ENCODE measurements around the gene APOE.
"Not testable (repeated sequence)": the region's sequence is repeated elsewhere in the genome, so short reads cannot be mapped to it uniquely, and the experiment has no call there.

The APOE gene

DNA sequence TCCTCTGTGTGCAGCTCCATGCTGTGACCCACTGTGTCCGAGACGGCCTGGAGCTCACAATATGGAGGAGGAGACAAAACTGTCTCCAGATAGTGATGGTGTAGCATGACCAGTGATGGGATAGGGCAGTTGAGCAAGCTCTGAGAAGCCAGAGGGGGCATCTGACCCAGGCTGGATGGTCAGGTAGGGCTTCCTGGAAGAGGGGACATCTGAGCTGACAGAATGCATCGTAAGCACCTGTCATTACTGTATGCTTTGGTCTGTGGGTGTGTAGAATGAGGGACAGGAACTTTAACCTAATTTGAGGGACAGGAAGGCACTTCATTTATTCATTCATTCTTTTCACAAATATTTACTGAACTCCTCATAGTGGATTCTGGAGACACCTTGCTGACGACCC lies 21.0 kb upstream of the APOE start:
- no peak for DNase-seq (ENCODE audit: low spot score)

DNA sequence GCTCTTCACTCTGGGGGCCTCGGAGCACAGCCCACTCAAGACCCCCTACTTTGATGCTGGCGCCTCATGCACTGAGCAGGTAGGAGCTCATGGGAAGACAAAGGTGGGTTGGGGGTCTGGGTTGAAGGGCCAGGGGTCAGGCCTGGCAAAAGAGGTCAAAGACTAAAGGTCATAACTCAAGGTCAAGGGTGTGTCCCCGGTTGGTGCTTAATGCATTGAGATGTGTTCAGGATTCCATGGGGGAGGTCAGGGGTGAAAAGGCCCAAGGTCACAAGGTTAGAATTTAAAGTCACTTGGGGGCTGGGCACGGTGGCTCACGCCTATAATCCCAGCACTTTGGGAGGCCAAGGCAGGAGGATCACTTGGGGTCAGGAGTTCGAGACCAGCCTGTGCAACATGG lies 19.5 kb upstream of the APOE start:
- no peak for DNase-seq (ENCODE audit: low spot score)

DNA sequence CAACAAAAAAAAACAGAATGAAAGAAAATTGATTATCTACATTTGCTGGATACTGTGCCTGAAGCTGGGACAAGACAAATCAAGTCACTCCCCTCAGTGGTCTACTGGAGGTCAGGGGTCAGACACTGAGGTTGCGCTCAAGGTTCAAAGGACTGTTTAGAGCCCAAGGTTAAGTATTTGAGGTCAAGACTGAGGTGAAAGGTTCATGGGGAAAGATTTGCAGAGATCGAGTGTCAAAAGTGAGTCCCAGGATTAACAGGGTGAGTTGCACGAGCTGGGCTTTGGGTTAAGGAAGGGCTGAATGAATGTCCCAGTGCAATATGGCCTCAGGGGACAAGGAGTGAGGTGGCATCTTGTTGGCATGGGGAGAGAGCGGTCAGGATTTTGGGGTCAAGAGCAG lies 17.9 kb upstream of the APOE start:
- no peak for DNase-seq (ENCODE audit: low spot score)

DNA sequence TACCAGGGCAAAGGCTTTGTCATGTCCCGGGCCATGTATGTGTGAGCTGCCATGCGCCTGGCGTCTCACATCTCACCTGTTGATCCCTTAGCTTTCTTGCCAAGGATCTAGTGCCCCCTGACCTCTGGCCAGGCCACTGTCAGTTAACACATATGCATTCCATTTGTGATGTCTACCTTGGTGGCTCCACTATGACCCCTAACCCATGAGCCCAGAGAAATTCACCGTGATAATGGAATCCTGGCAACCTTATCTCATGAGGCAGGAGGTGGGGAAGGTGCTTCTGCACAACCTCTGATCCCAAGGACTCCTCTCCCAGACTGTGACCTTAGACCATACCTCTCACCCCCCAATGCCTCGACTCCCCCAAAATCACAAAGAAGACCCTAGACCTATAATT lies 17.3 kb upstream of the APOE start:
- DNase-seq (ENCODE audit: low spot score): not testable (repeated sequence)

DNA sequence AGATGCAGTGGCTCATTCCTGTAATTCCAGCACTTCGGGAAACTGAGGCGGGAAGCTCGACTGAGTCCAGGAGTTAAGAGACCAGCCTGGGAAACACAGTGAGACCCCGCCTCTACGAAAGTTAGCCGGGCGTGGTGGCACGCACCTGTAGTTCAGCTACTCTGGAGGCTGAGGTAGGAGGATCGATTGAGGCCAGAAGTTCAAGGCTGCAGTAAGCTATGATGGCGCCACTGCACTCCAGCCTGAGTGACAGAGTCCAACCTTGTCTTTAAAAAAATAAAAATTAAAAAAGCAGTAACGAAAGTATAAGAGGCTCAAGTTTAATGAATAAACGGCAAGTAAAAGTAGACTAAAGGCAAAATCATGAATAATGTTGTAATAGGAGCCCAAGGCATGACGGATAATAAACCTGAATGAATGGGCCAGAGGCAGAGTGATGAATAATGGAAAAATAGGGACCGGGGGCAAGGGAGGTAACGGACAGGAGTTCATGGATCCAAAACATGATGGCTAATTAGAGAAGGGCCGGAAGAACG lies 15.7 kb upstream of the APOE start:
- DNase-seq (ENCODE audit: low spot score): no peak

DNA sequence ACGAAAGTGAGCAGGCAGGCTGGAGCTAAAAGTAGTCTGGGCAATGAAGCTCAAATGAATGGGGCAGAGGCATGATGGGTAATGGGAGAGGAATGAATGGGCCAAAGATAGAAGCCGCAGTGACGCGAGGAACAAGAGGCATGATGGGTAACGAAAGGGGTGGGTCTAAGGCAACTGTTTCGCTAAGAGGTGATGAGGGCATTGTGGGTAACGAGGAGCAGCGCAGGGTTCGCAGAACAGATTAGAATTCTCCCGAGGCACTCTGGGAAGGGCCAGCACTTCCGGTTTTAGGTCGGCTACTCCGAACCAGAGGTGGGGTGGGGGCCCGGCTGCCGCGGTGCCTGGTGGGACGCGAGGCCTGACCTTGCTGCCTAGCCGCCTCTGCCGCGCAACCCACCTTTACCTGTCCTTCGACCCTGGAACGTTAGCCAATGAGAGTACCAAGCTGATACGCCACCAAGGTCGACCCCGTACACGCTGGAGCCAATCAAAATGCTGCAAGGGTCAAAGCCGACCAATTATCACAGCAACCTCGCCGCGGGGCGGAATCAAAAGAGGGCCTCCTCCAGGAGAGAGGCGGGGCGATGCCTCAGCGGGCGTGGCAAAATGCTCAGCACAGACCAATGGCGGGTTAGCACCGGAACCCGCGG lies 15.1 kb upstream of the APOE start:
- DNase-seq (ENCODE audit: low spot score): peak; percentile 100

DNA sequence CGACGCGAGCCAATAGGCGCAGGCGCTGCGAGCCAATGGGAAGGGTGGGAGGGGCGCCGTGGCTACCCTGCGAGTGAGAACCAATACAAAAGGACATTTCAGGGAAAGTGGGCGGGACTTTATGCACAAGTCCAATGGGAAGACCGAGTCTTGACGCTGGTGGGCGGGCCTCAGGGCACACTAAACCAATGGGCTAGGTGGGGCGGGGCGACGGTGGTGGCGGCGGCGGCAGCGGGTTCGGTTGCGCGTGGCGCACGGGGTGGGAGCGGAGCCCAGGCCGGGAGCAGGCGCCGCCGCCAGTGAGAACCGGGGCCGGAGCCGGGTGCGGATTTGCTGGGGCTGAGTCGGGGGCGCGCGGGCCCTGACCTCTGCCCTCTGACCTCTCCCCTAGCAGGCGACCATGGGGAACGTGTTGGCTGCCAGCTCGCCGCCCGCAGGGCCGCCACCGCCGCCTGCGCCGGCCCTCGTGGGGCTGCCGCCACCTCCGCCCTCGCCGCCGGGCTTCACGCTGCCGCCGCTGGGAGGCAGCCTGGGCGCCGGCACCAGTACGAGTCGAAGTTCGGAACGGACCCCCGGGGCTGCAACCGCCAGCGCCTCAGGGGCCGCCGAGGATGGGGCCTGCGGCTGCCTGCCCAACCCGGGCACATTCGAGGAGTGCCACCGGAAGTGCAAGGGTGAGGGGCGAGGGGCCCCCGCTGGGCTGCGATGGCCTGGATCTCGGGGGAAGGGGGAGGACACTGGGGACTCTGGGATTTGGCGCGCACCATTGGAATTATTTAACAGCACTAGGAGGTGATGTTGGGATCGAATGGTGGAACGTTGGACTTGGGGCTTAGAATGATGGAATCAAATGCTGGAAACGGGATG lies 14.3 kb upstream of the APOE start, which contains the start of gene TOMM40:
Gene TOMM40 (plus strand): TSS at position 239 of the 867 bp plus-strand sequence. CDS start 162 bp downstream, at position 401.
- no peak for DNase-seq (ENCODE audit: low spot score)

DNA sequence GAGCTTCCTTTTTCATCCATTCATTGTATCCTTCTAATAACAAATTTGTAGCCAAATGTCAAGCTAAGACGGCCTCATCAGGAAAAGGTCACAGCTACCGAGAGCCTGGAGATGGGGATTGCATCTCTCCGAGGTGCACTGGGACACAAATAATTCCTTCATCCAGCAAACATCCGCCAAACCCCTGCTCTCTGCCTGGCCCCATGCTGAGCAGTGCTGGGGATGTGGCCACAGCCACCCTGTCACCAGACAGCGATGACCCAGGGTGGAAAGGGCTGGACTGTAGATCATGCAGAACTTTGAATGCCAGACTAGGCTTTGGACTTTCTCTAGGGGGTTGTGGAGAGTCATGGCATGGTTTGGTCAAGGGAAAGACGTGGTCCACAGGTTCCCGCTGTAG lies 12.7 kb upstream of the APOE start:
- no peak for DNase-seq (ENCODE audit: low spot score)

DNA sequence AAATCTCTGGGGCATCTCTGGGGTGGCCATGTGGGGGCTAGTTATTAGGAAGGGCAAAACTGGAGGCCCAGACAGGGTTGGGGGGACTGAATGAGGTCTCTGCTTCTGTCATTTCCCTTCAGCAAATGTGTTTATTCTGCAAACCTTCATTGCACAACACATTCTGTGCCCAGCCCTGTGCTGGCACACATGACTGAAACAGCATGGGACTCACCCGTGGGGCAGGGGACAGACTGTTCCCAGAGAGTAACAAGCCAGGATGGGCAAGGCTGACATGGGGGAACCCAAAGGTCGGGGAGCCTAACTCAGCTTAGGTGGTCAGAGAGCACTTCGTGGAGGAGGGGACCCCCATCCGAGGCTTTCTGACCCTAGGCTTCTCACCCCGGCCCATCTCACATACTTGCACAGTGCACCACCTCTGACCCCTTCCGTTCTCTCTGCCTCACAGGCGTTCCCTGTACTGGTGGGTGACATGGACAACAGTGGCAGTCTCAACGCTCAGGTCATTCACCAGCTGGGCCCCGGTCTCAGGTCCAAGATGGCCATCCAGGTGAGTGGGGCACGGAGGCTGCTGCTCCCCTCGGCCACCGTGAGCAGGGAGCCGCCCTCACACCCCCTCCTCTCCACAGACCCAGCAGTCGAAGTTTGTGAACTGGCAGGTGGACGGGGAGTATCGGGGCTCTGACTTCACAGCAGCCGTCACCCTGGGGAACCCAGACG lies 12.1 kb upstream of the APOE start:
- DNase-seq (ENCODE audit: low spot score): no peak

DNA sequence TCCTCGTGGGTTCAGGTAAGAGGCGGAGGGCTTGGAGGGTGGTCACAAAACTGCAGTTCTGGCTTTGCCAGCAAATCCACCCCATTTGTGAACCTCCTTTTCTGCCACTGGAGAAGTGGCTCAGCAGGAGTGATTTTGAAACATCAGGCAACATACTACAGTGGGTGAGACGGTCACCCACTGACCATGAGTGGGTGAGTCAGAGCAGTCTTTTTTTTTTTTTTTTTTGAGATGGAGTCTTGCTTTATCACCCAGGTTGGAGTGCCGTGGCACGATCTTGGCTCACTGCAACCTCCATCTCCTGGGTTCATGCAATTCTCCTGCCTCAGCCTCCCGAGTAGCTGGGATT lies 11.6 kb upstream of the APOE start:
- DNase-seq (ENCODE audit: low spot score): no peak

DNA sequence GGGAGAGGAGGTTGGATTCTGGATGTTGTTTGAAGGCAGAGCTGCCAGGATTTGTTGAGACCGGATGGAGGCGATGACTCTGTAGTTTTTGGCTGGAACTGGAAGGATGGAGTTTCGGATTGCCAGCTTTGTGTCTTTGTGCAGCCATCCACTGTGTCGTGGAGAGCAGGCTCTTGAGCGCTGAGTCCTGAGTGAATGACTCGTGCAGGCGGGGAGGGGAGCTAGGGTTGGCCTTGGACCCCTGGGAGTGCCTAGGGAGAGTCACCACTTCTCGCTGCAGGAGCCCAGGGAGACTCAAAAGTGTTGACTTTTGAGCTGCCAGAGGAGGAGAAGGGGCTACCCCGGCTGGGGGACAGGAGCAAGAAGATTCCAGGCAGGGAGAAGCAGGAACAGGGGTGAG lies 10.7 kb upstream of the APOE start:
- DNase-seq (ENCODE audit: low spot score): no peak

DNA sequence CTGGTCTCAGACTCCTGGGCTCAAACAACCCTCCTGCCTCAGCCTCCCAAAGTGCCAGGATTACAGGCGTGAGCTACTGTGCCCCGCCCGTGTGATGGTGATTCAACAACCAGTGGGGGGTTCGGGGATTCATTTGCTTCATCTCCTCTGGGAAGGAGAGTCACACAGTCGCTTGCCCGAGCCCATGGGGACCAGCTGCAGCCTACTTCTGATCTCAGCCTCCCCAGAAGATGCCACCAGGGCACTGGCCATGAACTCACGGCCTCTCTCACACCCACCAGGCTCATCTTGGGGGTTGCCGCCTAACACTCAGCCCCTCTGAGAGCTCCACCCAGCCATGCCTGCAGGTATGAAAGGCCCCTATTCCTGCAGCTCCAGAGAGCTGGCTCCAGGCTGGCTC lies 7.8 kb upstream of the APOE start:
- DNase-seq (ENCODE audit: low spot score): no peak

DNA sequence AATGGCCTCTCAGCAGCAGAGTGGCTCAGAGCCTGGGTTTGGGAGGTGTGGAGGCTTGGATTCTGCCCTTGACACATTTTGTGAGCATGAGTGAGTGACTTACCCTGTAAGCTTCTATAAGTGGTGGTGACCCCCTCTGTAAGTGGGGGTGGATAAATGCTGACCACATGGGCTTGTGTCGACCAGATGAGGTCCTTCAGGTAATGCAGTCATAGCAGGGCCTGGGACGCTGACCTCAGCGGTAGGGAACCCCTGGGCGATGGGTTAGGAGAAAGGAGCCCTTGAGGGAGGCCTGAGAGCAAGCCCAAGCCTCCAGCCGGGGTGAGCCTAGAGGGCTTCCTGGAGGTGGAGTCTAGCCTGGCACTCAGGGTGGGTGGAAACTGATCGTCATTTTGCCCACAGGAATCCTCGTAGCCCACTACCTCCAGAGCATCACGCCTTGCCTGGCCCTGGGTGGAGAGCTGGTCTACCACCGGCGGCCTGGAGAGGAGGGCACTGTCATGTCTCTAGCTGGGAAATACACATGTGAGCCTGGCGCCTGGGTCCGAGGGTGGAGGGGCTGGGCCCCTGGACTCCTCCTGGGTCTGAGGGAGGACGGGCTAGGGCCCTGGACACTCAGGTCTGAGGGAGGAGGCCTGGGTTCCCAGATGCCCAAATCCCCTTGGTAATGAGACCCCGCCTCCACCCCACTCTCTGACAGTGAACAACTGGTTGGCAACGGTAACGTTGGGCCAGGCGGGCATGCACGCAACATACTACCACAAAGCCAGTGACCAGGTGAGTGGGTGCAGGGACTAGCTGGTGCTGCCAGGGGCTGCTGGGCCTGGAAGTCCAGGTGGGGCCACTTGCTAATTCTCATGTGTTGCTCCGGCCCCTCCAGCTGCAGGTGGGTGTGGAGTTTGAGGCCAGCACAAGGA lies 5.0 kb upstream of the APOE start:
- DNase-seq (ENCODE audit: low spot score): no peak

DNA sequence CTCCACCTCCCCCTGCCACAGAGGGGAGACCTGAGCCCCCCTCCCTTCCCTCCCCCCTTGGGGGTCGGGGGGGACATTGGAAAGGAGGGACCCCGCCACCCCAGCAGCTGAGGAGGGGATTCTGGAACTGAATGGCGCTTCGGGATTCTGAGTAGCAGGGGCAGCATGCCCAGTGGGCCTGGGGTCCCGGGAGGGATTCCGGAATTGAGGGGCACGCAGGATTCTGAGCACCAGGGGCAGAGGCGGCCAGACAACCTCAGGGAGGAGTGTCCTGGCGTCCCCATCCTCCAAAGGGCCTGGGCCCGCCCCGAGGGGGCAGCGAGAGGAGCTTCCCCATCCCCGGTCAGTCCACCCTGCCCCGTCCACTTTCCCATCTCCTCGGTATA lies 2.4 kb upstream of the APOE start:
- DNase-seq (ENCODE audit: low spot score): no peak

DNA sequence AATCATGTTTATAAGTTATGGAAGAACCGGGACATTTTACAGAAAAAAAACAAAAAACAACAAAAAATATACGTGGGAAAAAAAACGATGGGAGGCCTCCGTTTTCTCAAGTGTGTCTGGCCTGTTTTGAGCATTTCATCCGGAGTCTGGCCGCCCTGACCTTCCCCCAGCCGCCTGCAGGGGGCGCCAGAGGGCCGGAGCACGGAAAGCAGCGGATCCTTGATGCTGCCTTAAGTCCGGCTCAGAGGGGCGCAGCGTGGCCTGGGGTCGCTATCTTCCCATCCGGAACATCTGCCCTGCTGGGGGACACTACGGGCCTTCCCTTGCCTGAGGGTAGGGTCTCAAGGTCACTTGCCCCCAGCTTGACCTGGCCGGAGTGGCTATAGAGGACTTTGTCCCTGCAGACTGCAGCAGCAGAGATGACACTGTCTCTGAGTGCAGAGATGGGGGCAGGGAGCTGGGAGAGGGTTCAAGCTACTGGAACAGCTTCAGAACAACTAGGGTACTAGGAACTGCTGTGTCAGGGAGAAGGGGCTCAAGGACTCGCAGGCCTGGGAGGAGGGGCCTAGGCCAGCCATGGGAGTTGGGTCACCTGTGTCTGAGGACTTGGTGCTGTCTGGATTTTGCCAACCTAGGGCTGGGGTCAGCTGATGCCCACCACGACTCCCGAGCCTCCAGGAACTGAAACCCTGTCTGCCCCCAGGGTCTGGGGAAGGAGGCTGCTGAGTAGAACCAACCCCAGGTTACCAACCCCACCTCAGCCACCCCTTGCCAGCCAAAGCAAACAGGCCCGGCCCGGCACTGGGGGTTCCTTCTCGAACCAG lies 1.8 kb upstream of the APOE start:
- peak; percentile 62 for DNase-seq (ENCODE audit: low spot score)

DNA sequence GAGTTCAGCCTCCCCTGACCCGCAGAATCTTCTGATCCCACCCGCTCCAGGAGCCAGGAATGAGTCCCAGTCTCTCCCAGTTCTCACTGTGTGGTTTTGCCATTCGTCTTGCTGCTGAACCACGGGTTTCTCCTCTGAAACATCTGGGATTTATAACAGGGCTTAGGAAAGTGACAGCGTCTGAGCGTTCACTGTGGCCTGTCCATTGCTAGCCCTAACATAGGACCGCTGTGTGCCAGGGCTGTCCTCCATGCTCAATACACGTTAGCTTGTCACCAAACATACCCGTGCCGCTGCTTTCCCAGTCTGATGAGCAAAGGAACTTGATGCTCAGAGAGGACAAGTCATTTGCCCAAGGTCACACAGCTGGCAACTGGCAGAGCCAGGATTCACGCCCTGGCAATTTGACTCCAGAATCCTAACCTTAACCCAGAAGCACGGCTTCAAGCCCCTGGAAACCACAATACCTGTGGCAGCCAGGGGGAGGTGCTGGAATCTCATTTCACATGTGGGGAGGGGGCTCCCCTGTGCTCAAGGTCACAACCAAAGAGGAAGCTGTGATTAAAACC lies 1.1 kb upstream of the APOE start:
- no peak for DNase-seq (ENCODE audit: low spot score)

DNA sequence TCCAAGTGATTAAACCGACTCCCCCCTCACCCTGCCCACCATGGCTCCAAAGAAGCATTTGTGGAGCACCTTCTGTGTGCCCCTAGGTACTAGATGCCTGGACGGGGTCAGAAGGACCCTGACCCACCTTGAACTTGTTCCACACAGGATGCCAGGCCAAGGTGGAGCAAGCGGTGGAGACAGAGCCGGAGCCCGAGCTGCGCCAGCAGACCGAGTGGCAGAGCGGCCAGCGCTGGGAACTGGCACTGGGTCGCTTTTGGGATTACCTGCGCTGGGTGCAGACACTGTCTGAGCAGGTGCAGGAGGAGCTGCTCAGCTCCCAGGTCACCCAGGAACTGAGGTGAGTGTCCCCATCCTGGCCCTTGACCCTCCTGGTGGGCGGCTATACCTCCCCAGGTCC lies 2.0 kb downstream of the APOE start:
- no peak for DNase-seq (ENCODE audit: low spot score)

DNA sequence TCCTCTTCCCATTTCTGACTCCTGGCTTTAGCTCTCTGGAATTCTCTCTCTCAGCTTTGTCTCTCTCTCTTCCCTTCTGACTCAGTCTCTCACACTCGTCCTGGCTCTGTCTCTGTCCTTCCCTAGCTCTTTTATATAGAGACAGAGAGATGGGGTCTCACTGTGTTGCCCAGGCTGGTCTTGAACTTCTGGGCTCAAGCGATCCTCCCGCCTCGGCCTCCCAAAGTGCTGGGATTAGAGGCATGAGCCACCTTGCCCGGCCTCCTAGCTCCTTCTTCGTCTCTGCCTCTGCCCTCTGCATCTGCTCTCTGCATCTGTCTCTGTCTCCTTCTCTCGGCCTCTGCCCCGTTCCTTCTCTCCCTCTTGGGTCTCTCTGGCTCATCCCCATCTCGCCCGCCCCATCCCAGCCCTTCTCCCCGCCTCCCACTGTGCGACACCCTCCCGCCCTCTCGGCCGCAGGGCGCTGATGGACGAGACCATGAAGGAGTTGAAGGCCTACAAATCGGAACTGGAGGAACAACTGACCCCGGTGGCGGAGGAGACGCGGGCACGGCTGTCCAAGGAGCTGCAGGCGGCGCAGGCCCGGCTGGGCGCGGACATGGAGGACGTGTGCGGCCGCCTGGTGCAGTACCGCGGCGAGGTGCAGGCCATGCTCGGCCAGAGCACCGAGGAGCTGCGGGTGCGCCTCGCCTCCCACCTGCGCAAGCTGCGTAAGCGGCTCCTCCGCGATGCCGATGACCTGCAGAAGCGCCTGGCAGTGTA lies 2.7 kb downstream of the APOE start:
- DNase-seq (ENCODE audit: low spot score): no peak

DNA sequence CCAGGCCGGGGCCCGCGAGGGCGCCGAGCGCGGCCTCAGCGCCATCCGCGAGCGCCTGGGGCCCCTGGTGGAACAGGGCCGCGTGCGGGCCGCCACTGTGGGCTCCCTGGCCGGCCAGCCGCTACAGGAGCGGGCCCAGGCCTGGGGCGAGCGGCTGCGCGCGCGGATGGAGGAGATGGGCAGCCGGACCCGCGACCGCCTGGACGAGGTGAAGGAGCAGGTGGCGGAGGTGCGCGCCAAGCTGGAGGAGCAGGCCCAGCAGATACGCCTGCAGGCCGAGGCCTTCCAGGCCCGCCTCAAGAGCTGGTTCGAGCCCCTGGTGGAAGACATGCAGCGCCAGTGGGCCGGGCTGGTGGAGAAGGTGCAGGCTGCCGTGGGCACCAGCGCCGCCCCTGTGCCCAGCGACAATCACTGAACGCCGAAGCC lies 3.3 kb downstream of the APOE start:
- no peak for DNase-seq (ENCODE audit: low spot score)

DNA sequence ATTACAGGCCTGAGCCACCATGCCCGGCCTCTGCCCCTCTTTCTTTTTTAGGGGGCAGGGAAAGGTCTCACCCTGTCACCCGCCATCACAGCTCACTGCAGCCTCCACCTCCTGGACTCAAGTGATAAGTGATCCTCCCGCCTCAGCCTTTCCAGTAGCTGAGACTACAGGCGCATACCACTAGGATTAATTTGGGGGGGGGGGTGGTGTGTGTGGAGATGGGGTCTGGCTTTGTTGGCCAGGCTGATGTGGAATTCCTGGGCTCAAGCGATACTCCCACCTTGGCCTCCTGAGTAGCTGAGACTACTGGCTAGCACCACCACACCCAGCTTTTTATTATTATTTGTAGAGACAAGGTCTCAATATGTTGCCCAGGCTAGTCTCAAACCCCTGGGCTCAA lies 4.2 kb downstream of the APOE start:
- DNase-seq (ENCODE audit: low spot score): no peak
